22Rv1 (cell line): ENCODE measurements around the gene PARD3.

Experiments used
- H3K27ac ChIP-seq: fragments of 450-650 bp; 2 replicates; pipeline ENCODE4 v1.5.1; 2017
- CTCF ChIP-seq: fragments of 450-650 bp; IDR thresholded peaks from 2 replicates; pipeline ENCODE4 v1.5.1; 2017; ENCODE audit warnings: mild to moderate bottlenecking
- ZFX ChIP-seq: fragments of 450-650 bp; IDR thresholded peaks from 2 replicates; pipeline ENCODE4 v1.6.1; 2017; ENCODE audit warnings: antibody characterized with exemption, borderline replicate concordance

The PARD3 gene

GRCh38 chr10:34432589-34432988 is 382.5 kb downstream of the PARD3 start:
- H3K27ac ChIP-seq, result no peak overlapping the region
- TF ChIP-seq ZFX (no peak), CTCF (no peak)

GRCh38 chr10:34430685-34431084 is 384.4 kb downstream of the PARD3 start:
- no peak for TF ChIP-seq CTCF
- no peak for TF ChIP-seq ZFX
- H3K27ac ChIP-seq, result no peak overlapping the region

- peak overlapping the region; percentile 42; the same call in 1 of the 2 replicates for H3K27ac ChIP-seq
- no peak for TF ChIP-seq CTCF
- TF ChIP-seq ZFX, result no peak
Observed at GRCh38 chr10:34428501-34428900, 386.6 kb downstream of the PARD3 start.

GRCh38 chr10:34427911-34428216 is 387.2 kb downstream of the PARD3 start:
- peak overlapping the region; percentile 42; the same call in 1 of the 2 replicates for H3K27ac ChIP-seq
- TF ChIP-seq CTCF (no peak), ZFX (no peak)

- peak overlapping the region; percentile 42 for H3K27ac ChIP-seq
Observed at GRCh38 chr10:34427158-34427910, 387.8 kb downstream of the PARD3 start.

- peak overlapping the region; percentile 34; the same call in 1 of the 2 replicates for H3K27ac ChIP-seq
Observed at GRCh38 chr10:34426538-34427157, 388.4 kb downstream of the PARD3 start.

GRCh38 chr10:34426041-34426440 is 389.1 kb downstream of the PARD3 start:
- H3K27ac ChIP-seq, result no peak overlapping the region
- TF ChIP-seq ZFX (no peak), CTCF (no peak)

- no peak for TF ChIP-seq CTCF
- TF ChIP-seq ZFX, result no peak
- H3K27ac ChIP-seq, result no peak overlapping the region
Observed at GRCh38 chr10:34423673-34424625, 391.1 kb downstream of the PARD3 start.
